ENCODE measurements around the gene FUT8. TPM values are rescaled to one million over a fixed set of nuclear protein-coding genes. Genes with fewer than 3 reads are reported as not detected.
A peak's percentile ranks its signal among the peaks of the same experiment; 100 is the strongest.

The FUT8 gene
- total RNA-seq, 6 experiments from 2014 or later = 2.6 to 4.9 (median 3.5) TPM

DNA sequence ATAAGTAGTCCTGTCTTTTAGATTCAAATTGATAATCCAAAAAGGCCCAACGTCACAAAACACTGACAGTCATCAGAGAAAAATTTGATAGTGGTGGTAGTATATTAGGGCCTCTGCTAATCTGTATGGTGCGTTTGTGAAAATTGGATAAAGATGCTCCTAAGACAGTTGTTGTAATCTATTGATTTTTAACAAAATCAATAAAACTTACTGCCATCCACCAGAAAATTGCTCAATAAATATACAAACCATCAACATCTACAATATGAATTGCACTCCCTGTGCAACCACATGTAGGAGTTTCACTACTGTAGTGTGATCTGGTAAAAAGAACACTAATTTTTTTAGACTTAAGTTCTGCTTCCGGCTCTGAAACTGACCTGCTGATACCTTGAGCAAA lies 336.8 kb downstream of the FUT8 start:
- intact Hi-C loops (cut with DNase I) = no loop called here
- DNase-seq (no peak), ATAC-seq (no peak)
- Histone ChIP-seq H3K9me3 (no peaks in the 10 kb centered on the region), H3K27me3 (no peaks in the 10 kb centered on the region), H3K36me3 (no peaks in the 10 kb centered on the region), H3K27ac (no peak overlapping the region), H3K4me1 (no peaks in the 10 kb centered on the region), H3K4me3 (no peak overlapping the region)
- no peak for TF ChIP-seq POLR2A (IDR thresholded peaks at IDR 0.05)
- TF ChIP-seq, protein P1, sequence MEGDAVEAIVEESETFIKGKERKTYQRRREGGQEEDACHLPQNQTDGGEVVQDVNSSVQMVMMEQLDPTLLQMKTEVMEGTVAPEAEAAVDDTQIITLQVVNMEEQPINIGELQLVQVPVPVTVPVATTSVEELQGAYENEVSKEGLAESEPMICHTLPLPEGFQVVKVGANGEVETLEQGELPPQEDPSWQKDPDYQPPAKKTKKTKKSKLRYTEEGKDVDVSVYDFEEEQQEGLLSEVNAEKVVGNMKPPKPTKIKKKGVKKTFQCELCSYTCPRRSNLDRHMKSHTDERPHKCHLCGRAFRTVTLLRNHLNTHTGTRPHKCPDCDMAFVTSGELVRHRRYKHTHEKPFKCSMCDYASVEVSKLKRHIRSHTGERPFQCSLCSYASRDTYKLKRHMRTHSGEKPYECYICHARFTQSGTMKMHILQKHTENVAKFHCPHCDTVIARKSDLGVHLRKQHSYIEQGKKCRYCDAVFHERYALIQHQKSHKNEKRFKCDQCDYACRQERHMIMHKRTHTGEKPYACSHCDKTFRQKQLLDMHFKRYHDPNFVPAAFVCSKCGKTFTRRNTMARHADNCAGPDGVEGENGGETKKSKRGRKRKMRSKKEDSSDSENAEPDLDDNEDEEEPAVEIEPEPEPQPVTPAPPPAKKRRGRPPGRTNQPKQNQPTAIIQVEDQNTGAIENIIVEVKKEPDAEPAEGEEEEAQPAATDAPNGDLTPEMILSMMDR (IDR thresholded peaks at IDR 0.05) = no peak
- WGBS (ENCODE audit: insufficient coverage, low coverage, low lambda C conversion rate, missing lambda C conversion rate) = 55% methylated on average over 3 of the region's 3 CpGs

DNA sequence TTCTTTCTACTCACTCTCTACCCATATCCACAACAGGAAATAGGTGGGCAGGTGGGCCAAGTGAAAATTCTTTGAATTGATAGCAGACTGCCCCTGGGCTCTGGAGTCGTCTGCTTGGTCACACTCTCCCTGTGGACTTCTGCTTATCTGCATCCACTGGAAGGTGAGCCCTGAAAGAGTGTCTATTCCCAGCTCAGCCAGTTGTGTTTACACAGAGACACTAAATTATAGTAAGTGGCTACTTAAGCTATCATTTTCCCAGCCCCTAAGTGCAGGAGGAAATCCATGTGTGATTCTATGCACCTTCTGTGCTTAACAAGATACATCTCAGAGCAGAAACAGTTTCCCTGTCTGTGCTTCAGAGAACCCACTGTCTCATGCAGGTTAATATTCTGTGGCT lies 338.4 kb downstream of the FUT8 start:
- no peak for DNase-seq
- Histone ChIP-seq H3K4me1 (no peaks in the 10 kb centered on the region), H3K36me3 (no peaks in the 10 kb centered on the region), H3K27me3 (no peaks in the 10 kb centered on the region), H3K4me3 (no peak overlapping the region), H3K9me3 (no peaks in the 10 kb centered on the region), H3K27ac (no peak overlapping the region)
- WGBS (ENCODE audit: insufficient coverage, low coverage, low lambda C conversion rate, missing lambda C conversion rate) = 53% methylated on average over 1 of the region's 1 CpG
- no peak for TF ChIP-seq POLR2A (IDR thresholded peaks at IDR 0.05)
- TF ChIP-seq, protein P1 (IDR thresholded peaks at IDR 0.05) = no peak
- no peak for ATAC-seq
- intact Hi-C loops (cut with DNase I) = no loop called here

DNA sequence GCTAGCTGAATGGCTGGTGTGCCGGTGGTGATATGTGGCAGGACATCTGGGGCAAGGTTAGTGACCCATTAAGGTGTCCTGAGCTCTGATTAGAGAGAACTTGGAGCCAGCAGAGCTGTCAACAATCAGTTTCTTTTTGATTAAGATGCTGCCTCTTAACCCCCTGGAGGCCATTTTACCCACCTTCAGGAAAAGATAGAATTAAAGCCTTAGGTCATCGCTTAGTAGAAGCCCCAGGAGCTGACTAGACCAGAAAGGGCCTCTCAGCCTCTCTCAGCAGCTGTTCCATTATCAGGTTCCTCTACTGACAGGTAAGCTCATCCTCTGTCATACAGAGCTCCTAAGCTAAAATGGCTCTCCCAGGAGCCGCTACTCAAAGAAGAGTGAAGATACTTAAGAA lies 339.0 kb downstream of the FUT8 start:
- no peak overlapping the region for H3K27ac ChIP-seq
- H3K36me3 ChIP-seq = no peaks in the 10 kb centered on the region
- TF ChIP-seq POLR2A (IDR thresholded peaks at IDR 0.05) = no peak
- TF ChIP-seq, protein P1 (IDR thresholded peaks at IDR 0.05) = no peak
- WGBS (ENCODE audit: insufficient coverage, low coverage, low lambda C conversion rate, missing lambda C conversion rate) = 67% methylated on average over 3 of the region's 3 CpGs
- no peak overlapping the region for H3K4me3 ChIP-seq
- DNase-seq (no peak), ATAC-seq (no peak)
- H3K27me3 ChIP-seq = no peaks in the 10 kb centered on the region
- no peaks in the 10 kb centered on the region for H3K4me1 ChIP-seq
- intact Hi-C loops (cut with DNase I) = no loop called here
- no peaks in the 10 kb centered on the region for H3K9me3 ChIP-seq

DNA sequence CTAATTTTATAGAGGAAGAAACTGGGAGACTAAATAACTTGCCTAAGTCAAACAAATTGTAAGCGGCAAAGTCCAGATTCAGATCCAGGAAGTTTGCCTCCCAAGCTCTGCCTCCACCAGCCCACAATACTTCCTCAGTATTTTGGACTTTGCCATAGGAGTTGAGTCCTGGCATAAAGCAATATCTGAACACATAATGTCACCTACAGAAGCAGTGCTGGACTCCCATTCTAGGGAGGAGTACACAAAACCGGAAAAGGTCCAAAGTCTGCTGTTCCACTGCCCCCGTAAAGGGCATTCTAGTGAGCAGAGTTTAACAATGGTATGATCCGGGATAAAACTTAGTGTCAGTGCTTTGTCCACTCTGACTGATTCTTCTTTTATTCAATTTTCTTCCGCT lies 340.5 kb downstream of the FUT8 start:
- WGBS (ENCODE audit: insufficient coverage, low coverage, low lambda C conversion rate, missing lambda C conversion rate) = 54% methylated on average over 5 of the region's 5 CpGs
- ATAC-seq = peak in 3 of 4 donors; percentile 27 to 85 (median 29)
- no peaks in the 10 kb centered on the region for H3K9me3 ChIP-seq
- H3K27me3 ChIP-seq = no peaks in the 10 kb centered on the region
- no peak for TF ChIP-seq POLR2A (IDR thresholded peaks at IDR 0.05)
- TF ChIP-seq, protein P1 (IDR thresholded peaks at IDR 0.05) = no peak
- H3K4me1 ChIP-seq = no peaks in the 10 kb centered on the region
- intact Hi-C loops (cut with DNase I) = no loop called here
- H3K36me3 ChIP-seq = no peaks in the 10 kb centered on the region
- DNase-seq = no peak
- no peak overlapping the region for H3K27ac ChIP-seq
- no peak overlapping the region for H3K4me3 ChIP-seq

DNA sequence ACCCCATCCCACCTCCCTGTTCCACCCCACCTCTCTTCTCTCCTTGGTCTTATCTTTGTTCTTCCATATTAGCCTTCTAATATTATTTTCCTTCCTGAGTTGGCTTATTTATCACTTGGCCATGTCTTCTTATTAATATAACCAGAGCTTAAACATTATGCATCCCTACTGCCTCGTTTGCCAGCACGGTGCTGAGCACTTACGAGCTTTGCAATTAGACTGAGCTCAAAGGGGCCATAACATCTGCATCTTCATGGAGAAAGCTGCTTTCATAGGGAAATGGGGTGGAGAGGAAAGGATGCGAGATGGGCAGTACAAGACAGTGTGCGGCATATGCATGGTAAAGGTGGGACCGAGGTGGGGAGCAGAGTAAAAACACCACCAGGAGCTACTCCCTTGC lies 342.8 kb downstream of the FUT8 start:
- intact Hi-C loops (cut with DNase I) = no loop called here
- TF ChIP-seq, protein P1 (IDR thresholded peaks at IDR 0.05) = no peak
- no peak for TF ChIP-seq POLR2A (IDR thresholded peaks at IDR 0.05)
- Histone ChIP-seq H3K27me3 (no peaks in the 10 kb centered on the region), H3K9me3 (no peaks in the 10 kb centered on the region), H3K4me1 (no peaks in the 10 kb centered on the region), H3K4me3 (no peak overlapping the region), H3K36me3 (no peaks in the 10 kb centered on the region), H3K27ac (no peak overlapping the region)
- WGBS (ENCODE audit: insufficient coverage, low coverage, low lambda C conversion rate, missing lambda C conversion rate) = 66% methylated on average over 6 of the region's 6 CpGs
- no peak for ATAC-seq
- no peak for DNase-seq
